Lung microvascular endothelial cell (primary cell): Measurements from ENCODE around the gene ADCY3. TPM values are rescaled to one million over a fixed set of nuclear protein-coding genes. Genes with fewer than 3 reads are reported as not detected.

Source experiments
- DNase-seq, 2 donors: peaks; one replicate each; pipeline versions ENCODE4 v3.0.0 to v3.0.0-alpha.2; 2010; ENCODE audit warnings: low read depth in 2 of 2
- total RNA-seq: library from RNA; depleted of rRNA; stranded (reverse); fragments of >200 nt; gene quantifications from 2 replicates; pipeline ENCODE4 v1.2.1, GENCODE V29; 2014

The ADCY3 gene
- total RNA-seq, 1 donor from 2014 or later = 5.2 TPM

GRCh38 chr2:24906466-24906865 is 13.6 kb downstream of the ADCY3 start:
- DNase-seq = no peak

- DNase-seq = no peak
Measured at GRCh38 chr2:24903161-24904103, 16.6 kb downstream of the ADCY3 start.

GRCh38 chr2:24899361-24899910 is 20.6 kb downstream of the ADCY3 start:
- no peak for DNase-seq

- DNase-seq = peak in 1 of 2 donors; percentile 24
Measured at GRCh38 chr2:24898122-24899109, 21.6 kb downstream of the ADCY3 start.

- DNase-seq = no peak
Measured at GRCh38 chr2:24894750-24895149, 25.3 kb downstream of the ADCY3 start.

- no peak for DNase-seq
Measured at GRCh38 chr2:24893934-24894333, 26.1 kb downstream of the ADCY3 start.

GRCh38 chr2:24892928-24893327 is 27.1 kb downstream of the ADCY3 start:
- DNase-seq = no peak

- no peak for DNase-seq
Measured at GRCh38 chr2:24891201-24891600, 28.8 kb downstream of the ADCY3 start.

GRCh38 chr2:24889221-24889620 is 30.8 kb downstream of the ADCY3 start:
- no peak for DNase-seq

- DNase-seq = no peak
Measured at GRCh38 chr2:24888177-24888576, 31.9 kb downstream of the ADCY3 start.

- no peak for DNase-seq
Measured at GRCh38 chr2:24887307-24887874, 32.6 kb downstream of the ADCY3 start.

GRCh38 chr2:24886691-24887304 is 33.2 kb downstream of the ADCY3 start:
- peak; percentile 50 to 89 for DNase-seq

- peak; percentile 12 to 65 for DNase-seq
Measured at GRCh38 chr2:24886126-24886501, 33.9 kb downstream of the ADCY3 start.

- peak in 1 of 2 donors; percentile 19 for DNase-seq
Measured at GRCh38 chr2:24885221-24886125, 34.6 kb downstream of the ADCY3 start.

GRCh38 chr2:24883946-24884345 is 36.1 kb downstream of the ADCY3 start:
- peak in 1 of 2 donors; percentile 42 for DNase-seq

- DNase-seq = no peak
Measured at GRCh38 chr2:24881623-24882022, 38.4 kb downstream of the ADCY3 start.

GRCh38 chr2:24881158-24881557 is 38.9 kb downstream of the ADCY3 start:
- DNase-seq = no peak

- DNase-seq = no peak
Measured at GRCh38 chr2:24878341-24878740, 41.7 kb downstream of the ADCY3 start.

GRCh38 chr2:24877646-24878045 is 42.4 kb downstream of the ADCY3 start:
- no peak for DNase-seq

GRCh38 chr2:24877067-24877466 is 43.0 kb downstream of the ADCY3 start:
- DNase-seq = no peak
